Left renal cortex interstitium (tissue), 4 donors: Measurements from ENCODE around the gene BBS4. TPM values are rescaled to one million over a fixed set of nuclear protein-coding genes. Genes with fewer than 3 reads are reported as not detected.
"Not testable (repeated sequence)": the region's sequence is repeated elsewhere in the genome, so short reads cannot be mapped to it uniquely, and the experiment has no call there.

ENCODE experiments used
- DNase-seq, 4 donors: peaks; one replicate each; pipeline ENCODE4 v3.0.0-alpha.2; 2013; ENCODE audit warnings: low read depth in 4 of 4, low spot score in 2 of 4, missing footprints in 1 of 4
- polyA plus RNA-seq, 4 donors: library from polyadenylated mRNA; unstranded; fragments of 120-200 nt; gene quantifications; one replicate each; pipeline ENCODE4 v1.2.1, GENCODE V29; 2013; ENCODE audit not compliant: insufficient read length in 4 of 4

BBS4 gene
- polyA plus RNA-seq, 4 donors: 36.9 to 54.3 (median 41.7) TPM

DNA sequence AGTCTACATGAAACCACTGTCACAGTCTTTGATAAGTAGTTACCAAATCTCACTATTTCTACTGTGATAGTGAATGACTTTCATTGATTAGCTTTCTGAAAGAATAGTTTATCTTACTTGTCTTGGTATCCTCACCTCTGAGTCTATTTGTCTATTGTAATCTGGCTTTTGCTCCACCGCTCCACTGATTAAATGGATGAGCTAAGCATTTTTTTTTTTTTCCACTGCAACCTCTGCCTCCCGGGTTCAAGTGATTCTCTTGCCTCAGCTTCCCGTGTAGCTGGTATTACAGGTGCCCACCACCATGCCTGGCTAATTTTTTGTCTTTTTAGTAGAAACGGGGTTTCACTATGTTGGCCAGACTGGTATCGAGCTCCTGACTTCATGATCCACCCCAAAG lies 12.9 kb downstream of the BBS4 start:
- no peak for DNase-seq

DNA sequence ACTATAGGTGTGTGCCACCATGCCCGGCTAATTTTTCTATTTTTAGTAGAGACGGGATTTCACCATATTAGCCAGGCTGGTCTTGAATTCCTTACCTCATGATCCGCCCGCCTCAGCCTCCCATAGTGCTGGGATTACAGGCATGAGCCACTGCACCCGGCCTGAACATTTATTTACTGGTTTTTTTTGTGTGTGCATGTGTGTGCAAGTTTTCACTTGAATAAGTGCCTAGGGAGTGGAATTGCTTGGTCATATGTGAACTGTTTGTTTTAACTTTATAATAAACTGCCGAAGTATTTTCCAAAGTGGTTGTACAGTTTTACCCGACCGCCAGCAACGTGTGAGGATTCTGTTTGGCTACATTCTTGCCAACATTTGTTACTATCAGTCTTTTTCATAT lies 14.1 kb downstream of the BBS4 start:
- DNase-seq: no peak

DNA sequence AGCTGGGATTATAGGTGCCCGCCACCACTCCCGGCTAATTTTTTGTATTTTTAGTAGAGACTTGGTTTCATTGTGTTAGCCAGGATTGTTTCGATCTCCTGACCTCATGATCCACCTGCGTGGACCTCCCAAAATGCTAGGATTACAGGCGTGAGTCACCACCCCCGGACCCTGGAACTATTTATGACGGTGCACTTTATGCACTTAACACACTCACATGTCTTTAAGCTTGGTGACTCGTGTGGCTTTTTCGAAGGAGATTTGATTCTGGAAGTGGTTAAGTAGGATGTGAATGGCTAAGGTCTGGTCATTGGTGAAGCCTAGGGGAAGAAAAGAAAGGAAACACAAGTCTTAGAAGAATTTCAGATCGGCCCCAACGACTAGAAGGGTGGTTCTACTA lies 20.3 kb downstream of the BBS4 start:
- DNase-seq: no peak

DNA sequence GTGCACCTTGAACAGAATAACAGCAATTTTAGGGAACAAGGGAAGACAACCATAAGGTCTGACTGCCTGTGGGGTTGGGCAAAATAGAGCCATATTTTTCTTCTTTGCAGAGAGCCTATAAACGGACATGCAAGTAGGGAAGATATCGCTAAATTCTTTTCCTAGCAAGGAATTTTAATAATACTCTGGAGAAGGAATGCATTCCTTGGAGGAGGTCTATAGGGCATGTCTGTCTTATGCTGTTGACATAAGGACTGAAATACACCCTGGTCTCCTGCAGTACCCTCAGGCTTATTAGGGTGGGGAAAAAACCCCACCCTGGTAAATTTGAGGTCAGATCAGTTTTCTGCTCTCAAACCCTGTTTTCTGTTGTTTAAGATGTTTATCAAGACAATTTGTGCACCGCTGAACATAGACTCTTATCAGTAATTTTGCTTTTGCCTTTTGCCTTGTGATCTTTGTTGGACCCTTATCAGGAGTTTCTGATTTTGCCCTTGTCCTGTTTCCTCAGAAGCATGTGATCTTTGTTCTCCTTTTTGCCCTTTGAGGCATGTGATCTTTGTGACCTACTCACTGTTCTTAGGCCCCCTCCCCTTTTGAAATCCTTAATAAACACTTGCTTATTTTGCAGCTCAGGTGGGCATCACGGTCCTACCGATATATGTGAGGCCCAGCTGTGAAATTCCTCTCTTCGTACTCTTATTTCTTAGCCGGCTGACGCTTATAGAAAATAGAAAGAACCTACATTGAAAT lies 22.7 kb downstream of the BBS4 start:
- not testable (repeated sequence) for DNase-seq

DNA sequence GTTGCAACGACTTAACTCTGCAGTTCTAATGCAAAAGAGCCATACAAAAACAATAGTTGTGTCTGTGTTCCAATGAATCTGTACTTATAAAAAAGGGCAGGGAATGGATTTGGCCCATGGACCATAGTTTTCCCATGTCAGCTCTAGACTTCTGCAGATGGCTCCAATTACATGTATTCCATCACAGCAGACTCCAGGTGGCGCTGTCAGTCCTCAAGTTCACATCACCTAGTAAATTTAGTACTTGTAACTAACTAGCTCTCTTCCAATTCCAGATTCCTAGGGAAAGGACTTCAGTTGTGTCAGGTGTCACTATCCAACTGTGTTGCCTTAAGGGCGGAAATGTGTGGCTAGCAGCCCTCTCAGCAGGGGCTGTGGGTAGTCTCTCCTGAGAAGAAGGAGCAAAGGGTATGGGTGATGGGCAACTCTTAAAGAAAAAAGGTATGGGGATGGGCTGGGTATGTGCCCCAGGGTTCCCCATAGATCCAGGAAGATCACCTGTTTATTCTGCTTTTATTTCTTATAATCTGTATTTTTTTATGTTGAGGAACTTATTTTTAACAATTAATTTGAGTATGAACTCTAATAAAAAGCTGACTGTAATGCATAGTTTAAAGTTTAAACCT lies 36.2 kb downstream of the BBS4 start:
- DNase-seq: peak; percentile 1 to 39 (median 12)

DNA sequence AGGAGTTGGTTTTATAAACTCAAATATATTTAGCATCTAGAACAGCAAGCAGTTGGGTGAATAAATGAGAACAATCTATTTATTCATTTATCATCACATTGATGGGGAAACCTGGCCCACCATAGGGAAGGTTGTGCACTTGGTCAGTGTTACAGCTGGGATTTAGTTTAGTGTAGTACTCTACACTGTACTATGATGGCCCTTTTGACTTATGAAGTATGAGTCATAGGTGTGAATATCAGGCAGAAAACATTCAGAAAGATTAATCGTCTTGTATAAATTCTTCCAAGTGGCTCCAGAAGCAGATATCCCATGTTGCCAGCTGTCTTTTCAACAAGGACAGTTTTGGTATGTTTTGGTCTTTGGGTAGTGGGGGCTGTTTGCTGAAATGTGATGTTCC lies 38.0 kb downstream of the BBS4 start:
- no peak for DNase-seq

DNA sequence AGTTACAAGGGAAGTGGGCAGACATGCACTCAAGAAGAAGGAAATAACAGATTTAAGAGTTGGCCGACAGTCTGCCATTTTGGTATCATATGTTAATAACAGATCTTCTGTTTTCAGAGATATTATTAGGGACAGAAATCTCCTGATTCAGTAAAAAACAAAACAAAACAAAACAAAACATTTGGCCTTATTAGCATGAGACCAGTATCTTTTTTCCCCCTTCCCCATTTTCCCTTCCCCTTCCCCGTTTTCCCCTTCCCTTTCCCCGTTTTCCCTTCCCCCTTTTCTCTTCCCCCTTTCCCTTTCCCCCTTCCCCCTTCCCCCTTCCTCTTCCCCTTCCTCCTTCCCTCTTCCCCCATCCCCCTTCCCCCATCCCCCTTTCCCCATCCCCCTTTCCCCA lies 39.4 kb downstream of the BBS4 start:
- no peak for DNase-seq

DNA sequence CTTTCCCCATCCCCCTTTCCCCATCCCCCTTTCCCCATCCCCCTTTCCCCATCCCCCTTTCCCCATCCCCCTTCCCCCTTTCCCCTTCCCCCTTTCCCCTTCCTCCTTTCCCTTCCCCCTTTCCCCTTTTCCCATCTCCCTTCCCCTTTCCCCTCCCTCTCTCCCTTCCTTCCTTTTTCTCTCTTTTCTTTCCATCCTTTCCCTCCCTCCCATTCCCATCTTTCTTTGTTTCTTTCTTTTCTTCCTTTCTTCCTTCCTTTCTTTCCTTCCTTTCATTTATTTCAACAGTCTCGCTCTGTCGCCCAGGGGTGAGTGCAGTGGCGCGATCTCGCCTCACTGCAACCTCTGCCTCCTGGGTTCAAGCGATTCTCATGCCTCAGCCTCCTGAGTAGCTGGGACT lies 39.8 kb downstream of the BBS4 start:
- DNase-seq: not testable (repeated sequence)

DNA sequence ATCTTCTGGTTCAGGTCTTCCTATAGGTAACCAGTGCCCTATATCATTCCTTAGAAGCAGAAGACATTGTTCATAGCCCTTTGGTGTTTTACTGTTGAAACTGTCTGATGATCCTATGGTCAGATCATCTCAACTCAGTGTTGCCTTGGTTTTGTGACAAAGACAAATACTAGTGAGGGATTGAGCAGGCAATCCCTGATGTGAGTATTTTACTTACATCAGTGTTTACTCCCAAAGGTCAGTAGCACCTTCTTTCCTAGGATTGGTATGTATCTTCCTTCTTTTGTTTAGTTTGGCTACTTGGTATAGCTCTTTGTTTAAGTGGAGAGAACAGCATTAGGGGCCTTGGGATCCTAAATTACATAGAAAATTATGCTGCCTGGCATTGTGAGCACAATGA lies 41.1 kb downstream of the BBS4 start:
- no peak for DNase-seq

DNA sequence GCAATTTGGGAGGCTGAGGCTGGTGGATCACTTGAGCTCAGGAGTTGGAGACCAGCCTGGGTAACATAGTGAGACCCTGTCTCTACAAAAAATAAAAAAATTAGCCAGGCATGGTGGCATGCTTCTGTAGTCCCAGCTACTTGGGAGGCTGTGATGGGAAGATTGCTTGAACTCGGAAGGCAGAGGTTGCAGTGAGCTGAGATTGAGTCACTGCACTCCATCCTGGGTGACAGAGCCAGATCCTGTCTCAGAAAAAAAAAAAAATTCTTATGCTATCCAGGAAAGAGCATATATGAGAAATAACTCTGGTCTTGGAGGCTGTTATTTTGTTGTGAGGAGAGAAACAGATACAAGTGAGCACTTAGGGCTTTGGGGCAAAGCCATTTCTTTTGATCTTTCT lies 42.2 kb downstream of the BBS4 start:
- not testable (repeated sequence) for DNase-seq

DNA sequence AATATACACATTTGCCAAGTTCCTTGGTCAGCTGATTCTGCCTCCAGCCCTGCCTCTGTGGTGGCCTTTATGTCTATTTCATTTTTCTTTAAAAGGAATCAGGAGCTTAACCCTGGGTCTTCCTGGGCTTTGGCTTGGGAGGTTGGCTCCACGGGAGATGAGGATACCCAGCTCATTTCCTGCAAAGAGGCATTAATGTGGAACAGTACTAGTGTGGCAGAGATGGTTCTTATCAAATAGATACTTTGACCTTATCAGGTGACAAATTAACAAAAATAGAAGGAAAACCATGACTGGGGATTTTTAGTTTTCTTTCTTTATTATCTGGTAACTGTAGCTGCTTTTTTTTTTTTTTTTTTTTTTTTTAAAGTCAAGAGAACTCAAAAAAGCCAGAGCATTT lies 42.8 kb downstream of the BBS4 start:
- no peak for DNase-seq

DNA sequence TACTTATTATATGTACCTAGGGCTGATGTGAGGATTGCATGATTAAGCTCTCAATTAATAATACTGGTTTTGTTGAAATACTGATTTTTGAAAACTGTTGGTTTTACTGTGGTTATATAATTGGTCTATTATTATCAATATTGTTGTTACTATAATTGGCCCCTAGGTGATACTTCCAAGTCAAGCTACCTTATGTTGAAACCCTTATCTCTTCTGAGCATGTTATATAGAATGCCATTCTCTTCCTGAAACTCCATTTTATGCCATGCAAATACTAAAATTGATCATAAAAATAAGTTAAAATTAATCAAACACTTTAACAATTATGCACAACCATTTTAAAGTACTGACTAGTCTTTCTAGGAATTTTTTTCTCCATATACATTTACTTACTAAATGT lies 46.1 kb downstream of the BBS4 start:
- no peak for DNase-seq

DNA sequence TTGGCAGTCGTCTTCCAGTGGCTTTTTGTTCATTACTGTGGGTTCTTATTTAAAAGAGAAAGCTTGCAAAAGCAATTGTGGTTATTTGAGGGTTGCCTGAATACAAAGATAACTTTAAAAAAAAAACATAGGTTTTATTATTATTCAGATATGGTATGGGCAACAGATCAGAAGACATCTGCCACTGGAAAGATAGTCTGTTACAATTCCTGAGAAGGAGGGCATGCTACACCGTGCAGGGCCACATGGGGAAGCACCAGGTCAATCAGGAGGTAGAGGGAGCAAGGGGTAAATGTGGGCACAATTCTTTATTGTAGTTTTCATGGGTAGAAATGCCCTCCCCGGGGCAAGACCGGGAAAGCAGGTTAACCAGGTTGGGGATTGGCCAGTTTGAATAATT lies 46.5 kb downstream of the BBS4 start:
- DNase-seq: no peak

DNA sequence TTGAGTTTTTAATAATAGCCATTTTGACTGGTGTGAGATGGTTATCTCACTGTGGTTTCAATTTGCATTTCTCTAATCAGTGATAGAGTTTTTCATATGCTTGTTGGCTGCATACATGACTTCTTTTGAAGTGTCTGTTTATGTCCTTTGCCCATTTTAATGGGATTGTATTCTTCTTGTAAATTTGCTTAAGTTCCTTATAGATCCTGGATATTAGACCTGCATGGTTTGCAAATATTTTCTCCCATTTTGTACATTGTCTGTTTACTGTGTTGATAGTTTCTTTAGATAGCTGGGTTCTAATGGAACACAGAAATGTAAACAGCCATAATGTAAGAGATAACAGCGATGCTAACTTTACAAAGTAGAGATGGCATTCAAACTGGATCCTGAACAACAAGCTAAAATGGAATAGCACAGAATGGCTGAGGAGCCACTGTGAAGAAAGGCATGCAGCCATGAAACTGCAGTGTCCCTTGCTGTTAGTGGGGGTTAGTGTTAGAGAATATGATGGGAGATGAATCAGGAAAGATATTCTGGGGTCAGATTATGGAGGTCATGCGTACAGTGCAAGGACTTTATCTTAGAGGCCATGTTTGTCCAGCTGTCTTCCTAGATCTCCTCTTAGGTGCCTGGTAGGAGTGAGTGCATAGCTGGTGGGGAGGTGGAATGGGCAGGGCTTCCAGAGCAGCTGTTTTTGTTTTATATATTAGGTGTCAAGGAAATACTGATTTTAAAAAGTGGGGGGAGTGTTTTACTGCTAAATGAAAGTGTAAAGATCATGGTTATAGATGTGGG lies 48.1 kb downstream of the BBS4 start:
- no peak for DNase-seq

DNA sequence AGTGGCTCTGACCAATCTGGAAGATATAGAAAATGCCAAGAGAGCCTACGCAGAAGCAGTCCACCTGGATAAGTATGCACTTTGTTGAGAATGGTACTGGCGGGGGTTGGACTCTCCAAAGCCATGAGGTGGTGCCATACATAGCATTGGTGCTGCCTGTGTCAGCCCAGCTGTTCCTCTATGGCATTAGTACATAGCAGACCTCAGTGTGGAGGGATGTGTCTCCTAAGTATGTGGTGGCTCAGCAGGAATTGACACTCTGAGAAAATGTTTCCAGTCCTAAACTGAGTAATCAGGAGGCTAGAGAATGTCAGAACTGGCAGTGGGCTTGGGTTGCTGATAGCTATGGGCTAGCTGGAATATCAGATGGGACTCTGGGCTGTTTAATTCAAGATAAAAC lies 49.1 kb downstream of the BBS4 start:
- DNase-seq: no peak

DNA sequence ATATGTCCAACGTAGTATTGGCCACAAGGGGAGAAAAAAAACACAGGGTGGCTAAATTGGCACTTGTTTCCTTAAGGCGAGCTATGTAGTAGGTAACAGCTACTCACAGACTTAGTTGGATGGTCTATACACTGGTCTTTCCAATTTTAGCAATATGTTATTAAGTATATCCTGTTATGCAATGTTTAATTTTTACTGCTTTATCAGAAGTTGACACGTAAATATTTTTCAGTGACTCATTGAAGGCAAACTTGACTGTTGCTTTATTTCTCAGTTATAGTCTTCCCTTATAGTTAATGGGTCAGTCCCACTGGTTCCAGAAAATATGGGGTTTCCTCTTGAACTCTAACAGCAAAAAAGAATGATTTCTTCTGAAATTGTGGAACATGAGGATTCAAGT lies 51.1 kb downstream of the BBS4 start:
- no peak for DNase-seq

DNA sequence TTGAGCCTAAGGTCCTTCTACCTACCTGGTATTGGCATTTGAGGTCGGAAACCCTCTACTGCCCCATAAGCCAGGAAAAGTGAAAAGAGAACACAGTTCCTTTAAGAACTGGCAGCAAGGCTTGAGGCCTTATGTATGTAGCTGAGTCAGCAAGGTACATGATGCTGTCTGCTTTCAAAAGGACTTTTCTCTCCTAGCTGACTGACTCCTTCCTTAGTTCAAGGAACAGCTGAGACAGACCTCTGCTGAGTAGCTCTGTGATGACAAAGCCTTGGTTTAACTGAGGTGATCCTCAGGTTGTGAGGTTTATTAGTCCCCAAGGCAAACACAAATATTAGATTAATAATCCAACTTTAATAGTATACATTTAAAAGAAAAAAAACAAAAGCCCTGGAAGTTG lies 51.7 kb downstream of the BBS4 start:
- no peak for DNase-seq

DNA sequence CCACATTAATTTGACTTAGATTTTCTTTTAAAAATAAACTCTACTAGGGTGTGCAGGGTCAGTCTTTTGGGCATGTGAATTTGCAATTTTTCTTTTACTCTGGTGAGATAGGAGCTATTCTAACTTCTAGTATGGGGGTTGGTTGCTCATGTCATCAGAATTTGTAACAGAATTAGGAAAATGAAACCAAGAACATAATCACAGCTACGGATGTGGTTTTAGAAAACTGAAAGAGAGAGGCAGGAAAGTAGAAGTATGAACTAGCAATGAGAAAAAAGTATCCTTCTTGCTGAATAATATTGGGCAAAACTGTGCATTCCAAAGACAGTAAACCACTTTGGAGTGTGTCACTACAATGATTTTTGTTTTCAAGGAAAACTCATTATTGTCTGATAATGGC lies 54.2 kb downstream of the BBS4 start:
- no peak for DNase-seq

DNA sequence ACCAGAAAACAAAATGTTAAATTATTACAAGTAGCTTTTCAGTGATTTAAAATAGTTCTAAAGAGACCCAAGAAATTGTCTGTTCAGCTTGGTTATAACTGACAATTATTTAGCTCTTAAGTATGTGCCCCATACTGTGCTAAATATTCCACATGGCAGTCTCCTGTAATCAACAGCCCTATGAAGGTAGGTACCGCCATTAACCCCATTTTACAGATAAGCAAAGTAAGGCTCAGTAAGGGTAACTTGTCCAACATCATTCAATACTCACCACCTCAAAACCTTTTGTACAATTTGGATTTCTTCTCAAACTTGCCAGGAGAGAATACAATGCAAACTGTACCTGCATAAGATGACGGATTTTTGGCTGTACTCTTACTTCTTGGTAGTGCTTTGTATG lies 63.7 kb downstream of the BBS4 start:
- no peak for DNase-seq

DNA sequence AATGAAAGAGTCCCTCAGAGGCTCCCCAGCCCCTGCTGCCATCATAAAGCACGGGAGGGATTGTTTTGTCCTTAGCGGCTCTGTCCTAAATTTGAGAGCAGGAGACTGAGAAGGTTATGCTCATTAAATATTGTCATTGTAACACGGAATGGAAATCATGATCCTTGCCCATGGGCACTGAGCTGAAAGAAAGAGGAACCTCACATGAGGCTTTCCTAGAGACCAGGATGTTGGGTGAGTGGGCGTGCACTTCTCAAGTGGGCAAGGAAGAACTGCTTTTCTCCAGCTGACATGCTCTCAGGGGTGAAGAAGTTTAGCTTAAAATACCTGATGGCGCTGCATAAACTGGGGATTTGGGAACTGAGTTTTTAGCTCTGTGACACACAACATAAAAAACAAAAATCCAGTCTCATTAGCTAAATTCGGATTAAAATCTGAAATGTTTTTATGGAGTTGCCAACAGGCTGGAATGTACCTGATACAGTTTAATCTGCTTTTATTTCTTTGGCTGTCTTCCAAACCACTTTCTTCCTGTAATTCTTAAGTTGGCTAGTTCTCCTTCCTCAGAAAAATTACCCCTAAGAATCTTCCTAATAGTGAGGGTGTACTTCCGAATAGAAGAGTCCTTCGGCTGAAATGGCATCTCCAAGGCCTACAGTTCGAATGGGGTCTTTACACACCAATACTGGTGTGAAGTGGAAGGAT lies 65.9 kb downstream of the BBS4 start:
- DNase-seq: no peak

DNA sequence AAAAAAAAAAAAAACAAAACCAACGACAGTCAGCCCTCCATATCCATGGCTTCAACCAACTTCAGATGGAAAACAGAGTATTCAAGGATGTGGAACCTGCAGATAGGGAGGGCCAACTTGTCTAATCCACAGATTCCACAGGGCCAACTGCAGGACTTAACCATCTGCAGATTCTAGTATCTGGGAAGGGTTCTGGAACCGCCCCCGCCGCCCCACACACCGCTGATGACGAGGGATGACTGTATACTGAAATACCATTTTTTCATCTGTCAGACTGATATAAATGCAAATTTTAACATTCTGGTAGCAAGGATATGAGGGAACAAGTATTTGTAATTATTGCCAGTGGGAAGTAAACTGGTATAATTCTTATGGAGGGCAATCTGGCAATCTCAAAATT lies 68.1 kb downstream of the BBS4 start:
- no peak for DNase-seq
